SU-DHL-6 (cell line): ENCODE data around the gene KRT16.

ENCODE experiments used
- EZH2phosphoT487 ChIP-seq: fragments of 200-600 bp; sonication (generic), shearing (Covaris generic); conservative IDR thresholded peaks from 2 replicates; pipeline ENCODE4 v1.6.1; 2018; ENCODE audit warnings: mild to moderate bottlenecking, antibody characterized with exemption, low read length, moderate library complexity, mixed read lengths
- TF ChIP-seq, protein P1 (sequence below): fragments of 200-600 bp; sonication (generic); IDR thresholded peaks from one replicate; pipeline ENCODE4 v1.5.1; 2017; ENCODE audit warnings: antibody characterized with exemption, mild to moderate bottlenecking, low read length, moderate library complexity; ENCODE audit not compliant: insufficient read depth, poor library complexity, severe bottlenecking

- TF ChIP-seq, protein P1, sequence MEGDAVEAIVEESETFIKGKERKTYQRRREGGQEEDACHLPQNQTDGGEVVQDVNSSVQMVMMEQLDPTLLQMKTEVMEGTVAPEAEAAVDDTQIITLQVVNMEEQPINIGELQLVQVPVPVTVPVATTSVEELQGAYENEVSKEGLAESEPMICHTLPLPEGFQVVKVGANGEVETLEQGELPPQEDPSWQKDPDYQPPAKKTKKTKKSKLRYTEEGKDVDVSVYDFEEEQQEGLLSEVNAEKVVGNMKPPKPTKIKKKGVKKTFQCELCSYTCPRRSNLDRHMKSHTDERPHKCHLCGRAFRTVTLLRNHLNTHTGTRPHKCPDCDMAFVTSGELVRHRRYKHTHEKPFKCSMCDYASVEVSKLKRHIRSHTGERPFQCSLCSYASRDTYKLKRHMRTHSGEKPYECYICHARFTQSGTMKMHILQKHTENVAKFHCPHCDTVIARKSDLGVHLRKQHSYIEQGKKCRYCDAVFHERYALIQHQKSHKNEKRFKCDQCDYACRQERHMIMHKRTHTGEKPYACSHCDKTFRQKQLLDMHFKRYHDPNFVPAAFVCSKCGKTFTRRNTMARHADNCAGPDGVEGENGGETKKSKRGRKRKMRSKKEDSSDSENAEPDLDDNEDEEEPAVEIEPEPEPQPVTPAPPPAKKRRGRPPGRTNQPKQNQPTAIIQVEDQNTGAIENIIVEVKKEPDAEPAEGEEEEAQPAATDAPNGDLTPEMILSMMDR: no peak
- TF ChIP-seq EZH2phosphoT487: no peak
Measured at GRCh38 chr17:41618341-41619035, 5.9 kb upstream of the KRT16 start.
